Liver (tissue), 3 donors: Measurements from ENCODE around the gene IRF4.

ENCODE experiments used
- CTCF ChIP-seq: fragments of 150-350 bp; IDR thresholded peaks from 2 replicates; pipeline ENCODE4 v1.5.1; 2017; ENCODE audit warnings: improper control_type of control experiment, low read depth, low read length; ENCODE audit not compliant: missing input control
- GABPA ChIP-seq, 2 donors: IDR thresholded peaks in 1 of 2; conservative IDR thresholded peaks in 1 of 2; 2 replicates each; pipeline ENCODE4 v1.6.1; 2016; ENCODE audit warnings: antibody characterized with exemption in 2 of 2, mild to moderate bottlenecking in 1 of 2, moderate library complexity in 1 of 2
- donor health status: healthy.
- donor health status: healthy.

GRCh38 chr6:384898-385297 lies 6.7 kb upstream of the IRF4 start:
- TF ChIP-seq CTCF (no peak), GABPA (IDR thresholded peaks at IDR 0.05 in 1 of 2, conservative IDR thresholded peaks at IDR 0.05 in 1 of 2) (no peak)
